Effector memory CD4-positive, alpha-beta T cell (primary cell): ENCODE results near the gene LUM.

Experiments
- DNase-seq, 3 donors: peaks; one replicate each; pipeline ENCODE4 v3.0.0-alpha.2; 2020
- H3K27ac ChIP-seq: 2 replicates; pipeline ENCODE4 v1.7.0; 2013; ENCODE audit warnings: mild to moderate bottlenecking, low read length, moderate library complexity; ENCODE audit not compliant: insufficient read depth, poor library complexity, severe bottlenecking
- H3K27me3 ChIP-seq: replicated peaks from 2 replicates; pipeline ENCODE4 v1.7.0; 2013; ENCODE audit warnings: mild to moderate bottlenecking, low read length; ENCODE audit not compliant: insufficient read depth, control insufficient read depth, poor library complexity, severe bottlenecking
- H3K36me3 ChIP-seq: 2 replicates; pipeline ENCODE4 v1.7.0; 2013; ENCODE audit warnings: mild to moderate bottlenecking, low read length, moderate library complexity; ENCODE audit not compliant: control insufficient read depth, insufficient read depth
- H3K4me1 ChIP-seq: 2 replicates; pipeline ENCODE4 v1.7.0; 2013; ENCODE audit warnings: low read length, mild to moderate bottlenecking; ENCODE audit not compliant: control insufficient read depth, insufficient read depth, poor library complexity, severe bottlenecking
- H3K4me3 ChIP-seq: 2 replicates; pipeline ENCODE4 v1.7.0; 2013; ENCODE audit warnings: low read length, low read depth, mild to moderate bottlenecking; ENCODE audit not compliant: insufficient read depth, poor library complexity, severe bottlenecking
- H3K9me3 ChIP-seq: 2 replicates; pipeline ENCODE4 v1.7.0; 2013; ENCODE audit warnings: mild to moderate bottlenecking, low read length, moderate library complexity; ENCODE audit not compliant: control insufficient read depth

LUM gene

GRCh38 chr12:91110311-91110924, 876 bp downstream of the LUM start:
- no peak overlapping the region for H3K4me3 ChIP-seq

GRCh38 chr12:91109581-91110310, 1.5 kb downstream of the LUM start:
- no peak for DNase-seq
- H3K36me3 ChIP-seq = no peaks in the 10 kb centered on the region
- H3K27ac ChIP-seq = no peak overlapping the region
- H3K4me1 ChIP-seq = no peaks in the 10 kb centered on the region
- no peaks in the 10 kb centered on the region for H3K9me3 ChIP-seq
- H3K4me3 ChIP-seq = no peak overlapping the region
- H3K27me3 ChIP-seq = no peaks in the 10 kb centered on the region

More at GRCh38 chr12:91110311-91110924, 876 bp downstream of the LUM start:
- Histone ChIP-seq H3K4me1 (no peaks in the 10 kb centered on the region), H3K36me3 (no peaks in the 10 kb centered on the region), H3K27ac (no peak overlapping the region), H3K9me3 (no peaks in the 10 kb centered on the region), H3K27me3 (no peaks in the 10 kb centered on the region)
- no peak for DNase-seq

GRCh38 chr12:91109148-91109564, 2.1 kb downstream of the LUM start:
- no peak overlapping the region for H3K4me3 ChIP-seq
- no peaks in the 10 kb centered on the region for H3K27me3 ChIP-seq
- H3K36me3 ChIP-seq = no peaks in the 10 kb centered on the region
- no peak for DNase-seq
- no peak overlapping the region for H3K27ac ChIP-seq
- H3K4me1 ChIP-seq = no peaks in the 10 kb centered on the region
- H3K9me3 ChIP-seq = no peaks in the 10 kb centered on the region

GRCh38 chr12:91108196-91108755, 3.0 kb downstream of the LUM start:
- DNase-seq = no peak
- H3K27me3 ChIP-seq = no peaks in the 10 kb centered on the region
- H3K27ac ChIP-seq = no peak overlapping the region
- no peaks in the 10 kb centered on the region for H3K9me3 ChIP-seq
- H3K4me3 ChIP-seq = no peak overlapping the region
- H3K36me3 ChIP-seq = no peaks in the 10 kb centered on the region
- H3K4me1 ChIP-seq = no peaks in the 10 kb centered on the region

GRCh38 chr12:91106283-91106682, 5.0 kb downstream of the LUM start:
- Histone ChIP-seq H3K4me1 (no peaks in the 10 kb centered on the region), H3K27me3 (no peaks in the 10 kb centered on the region), H3K27ac (no peak overlapping the region), H3K36me3 (no peaks in the 10 kb centered on the region), H3K4me3 (no peak overlapping the region), H3K9me3 (no peaks in the 10 kb centered on the region)
- DNase-seq = no peak

GRCh38 chr12:91105807-91106206, 5.5 kb downstream of the LUM start:
- DNase-seq = no peak

GRCh38 chr12:91104812-91105466, 6.4 kb downstream of the LUM start:
- DNase-seq = no peak
- Histone ChIP-seq H3K27ac (no peak overlapping the region), H3K4me3 (no peak overlapping the region), H3K36me3 (no peaks in the 10 kb centered on the region), H3K4me1 (no peaks in the 10 kb centered on the region), H3K9me3 (no peaks in the 10 kb centered on the region), H3K27me3 (no peaks in the 10 kb centered on the region)

More at GRCh38 chr12:91105807-91106206, 5.5 kb downstream of the LUM start:
- Histone ChIP-seq H3K9me3 (no peaks in the 10 kb centered on the region), H3K36me3 (no peaks in the 10 kb centered on the region), H3K27ac (no peak overlapping the region), H3K4me3 (no peak overlapping the region), H3K27me3 (no peaks in the 10 kb centered on the region), H3K4me1 (no peaks in the 10 kb centered on the region)

GRCh38 chr12:91103624-91104023, 7.7 kb downstream of the LUM start:
- no peaks in the 10 kb centered on the region for H3K4me1 ChIP-seq
- no peaks in the 10 kb centered on the region for H3K27me3 ChIP-seq
- H3K4me3 ChIP-seq = no peak overlapping the region
- no peaks in the 10 kb centered on the region for H3K9me3 ChIP-seq
- DNase-seq = no peak
- H3K27ac ChIP-seq = no peak overlapping the region
- H3K36me3 ChIP-seq = no peaks in the 10 kb centered on the region

- no peak overlapping the region for H3K27ac ChIP-seq
These were observed 8.2 kb downstream of the LUM start for GRCh38 chr12:91103101-91103500.

GRCh38 chr12:91100906-91101305, 10.4 kb downstream of the LUM start:
- H3K27me3 ChIP-seq = no peaks in the 10 kb centered on the region
- H3K9me3 ChIP-seq = no peaks in the 10 kb centered on the region
- H3K27ac ChIP-seq = no peak overlapping the region
- DNase-seq = no peak
- no peaks in the 10 kb centered on the region for H3K36me3 ChIP-seq
- H3K4me3 ChIP-seq = no peak overlapping the region
- no peaks in the 10 kb centered on the region for H3K4me1 ChIP-seq

More at GRCh38 chr12:91103101-91103500, 8.2 kb downstream of the LUM start:
- DNase-seq = no peak
- Histone ChIP-seq H3K36me3 (no peaks in the 10 kb centered on the region), H3K4me1 (no peaks in the 10 kb centered on the region), H3K4me3 (no peak overlapping the region), H3K9me3 (no peaks in the 10 kb centered on the region), H3K27me3 (no peaks in the 10 kb centered on the region)
